HepG2 (cell line): ENCODE results near the gene TAMM41. TPM values are rescaled to one million over a fixed set of nuclear protein-coding genes. Genes with fewer than 3 reads are reported as not detected.

Source experiments
- KAT2B ChIP-seq: fragments of 150-350 bp; IDR thresholded peaks from 2 replicates; pipeline ENCODE4 v1.6.1; 2014; ENCODE audit warnings: low read depth, low read length, borderline replicate concordance
- KMT2B ChIP-seq: IDR thresholded peaks from 2 replicates; pipeline ENCODE4 v1.6.1; 2016; ENCODE audit warnings: missing genetic modification reagents, missing compliant biosample characterization
- LBX2 ChIP-seq: sonication (generic); formaldehyde crosslinking; IDR thresholded peaks from 2 replicates; pipeline ENCODE4 v1.5.0; 2020; ENCODE audit warnings: missing genetic modification reagents, mild to moderate bottlenecking, borderline replicate concordance
- MAF1 ChIP-seq: sonication (generic); formaldehyde crosslinking; IDR thresholded peaks from 2 replicates; pipeline ENCODE4 v1.5.0; 2020; ENCODE audit warnings: missing genetic modification reagents, borderline replicate concordance
- MEIS2 ChIP-seq: sonication (generic); formaldehyde crosslinking; IDR thresholded peaks from 2 replicates; pipeline ENCODE4 v1.9.0; 2021; ENCODE audit warnings: mild to moderate bottlenecking, missing genetic modification reagents
- MZF1 ChIP-seq: sonication (generic); formaldehyde crosslinking; IDR thresholded peaks from 2 replicates; pipeline ENCODE4 v1.8.1; 2023; ENCODE audit warnings: mild to moderate bottlenecking, missing genetic modification reagents, borderline replicate concordance
- NCOA5 ChIP-seq: sonication (generic); formaldehyde crosslinking; IDR thresholded peaks from 2 replicates; pipeline ENCODE4 v1.4.0; 2020; ENCODE audit warnings: missing genetic modification reagents
- PCBP1 ChIP-seq: fragments of 200-400 bp; formaldehyde crosslinking; IDR thresholded peaks from 2 replicates; pipeline ENCODE4 v1.6.1; 2017; ENCODE audit warnings: mild to moderate bottlenecking, low read depth, low read length, borderline replicate concordance
- RARG ChIP-seq: sonication (generic); formaldehyde crosslinking; IDR thresholded peaks from 2 replicates; pipeline ENCODE4 v1.4.0; 2020; ENCODE audit warnings: low read depth, mild to moderate bottlenecking, missing genetic modification reagents
- RFX1 ChIP-seq: fragments of 450-650 bp; IDR thresholded peaks from 2 replicates; pipeline ENCODE4 v1.6.1; 2017
- SCMH1 ChIP-seq: sonication (generic); formaldehyde crosslinking; IDR thresholded peaks from 2 replicates; pipeline ENCODE4 v1.9.0; 2021; ENCODE audit warnings: missing genetic modification reagents, mild to moderate bottlenecking, borderline replicate concordance
- SIN3A ChIP-seq: IDR thresholded peaks from 2 replicates; pipeline ENCODE4 v1.6.1; 2011; ENCODE audit warnings: low read depth, mild to moderate bottlenecking, control low read depth, low read length, borderline replicate concordance
- SMAD1 ChIP-seq: sonication (generic); formaldehyde crosslinking; IDR thresholded peaks from 2 replicates; pipeline ENCODE4 v1.4.0; 2020; ENCODE audit warnings: missing genetic modification reagents, low read depth, mild to moderate bottlenecking, borderline replicate concordance
- SUZ12 ChIP-seq: fragments of 150-350 bp; IDR thresholded peaks from 2 replicates; pipeline ENCODE4 v1.6.1; 2014; ENCODE audit warnings: low read depth, low read length
- U2AF2 ChIP-seq: fragments of 200-400 bp; formaldehyde crosslinking; IDR thresholded peaks from 2 replicates; pipeline ENCODE4 v1.6.1; 2017; ENCODE audit warnings: low read depth, mild to moderate bottlenecking, low read length
- YEATS2 ChIP-seq: sonication (generic); formaldehyde crosslinking; IDR thresholded peaks from 2 replicates; pipeline ENCODE4 v1.4.0; 2020; ENCODE audit warnings: missing genetic modification reagents, borderline replicate concordance
- ZBTB21 ChIP-seq: sonication (generic); formaldehyde crosslinking; IDR thresholded peaks from 2 replicates; pipeline ENCODE4 v1.4.0; 2020; ENCODE audit warnings: missing genetic modification reagents
- ZNF230 ChIP-seq: sonication (generic); formaldehyde crosslinking; IDR thresholded peaks from 2 replicates; pipeline ENCODE4 v1.4.0; 2020; ENCODE audit warnings: mild to moderate bottlenecking, missing genetic modification reagents
- ZNF615 ChIP-seq: sonication (generic); formaldehyde crosslinking; IDR thresholded peaks from 2 replicates; pipeline ENCODE4 v1.5.0; 2020; ENCODE audit warnings: mild to moderate bottlenecking, missing genetic modification reagents, borderline replicate concordance
- ZZZ3 ChIP-seq: sonication (generic); formaldehyde crosslinking; IDR thresholded peaks from 2 replicates; pipeline ENCODE4 v1.4.0; 2020; ENCODE audit warnings: missing genetic modification reagents, mild to moderate bottlenecking, borderline replicate concordance
- polyA plus RNA-seq, 8 experiments: library from polyadenylated mRNA; depleted of rRNA in 3 of 8; stranded (reverse) in 7 of 8; unstranded in 1 of 8; fragments of >200 nt; fragmentation: Illumina TruSeq in 4 of 8; extraction: Trizol in 4 of 8; gene quantifications; 2 replicates each; pipeline versions ENCODE4 v1.2.1 to v1.2.3, GENCODE V29; 2011 to 2016; ENCODE audit warnings: low read depth in 4 of 8, missing spikeins in 1 of 8, mixed read lengths in 1 of 8; ENCODE audit not compliant: insufficient read depth in 1 of 8
- total RNA-seq, 5 experiments: library from RNA; depleted of rRNA; stranded (reverse); fragments of >200 nt; fragmentation: Illumina TruSeq; extraction: Trizol; gene quantifications; 2 replicates each; pipeline ENCODE4 v1.2.3, GENCODE V29; 2016; ENCODE audit warnings: low read depth in 1 of 5
- TF ChIP-seq, protein P1 (sequence below), 2 experiments: sonication (generic) in 1 of 2; formaldehyde crosslinking in 1 of 2; IDR thresholded peaks; 2 replicates each; pipeline versions ENCODE4 v1.5.1 to v1.6.1; 2011 to 2020; ENCODE audit warnings: borderline replicate concordance in 1 of 2, low read depth in 1 of 2, low read length in 1 of 2, mild to moderate bottlenecking in 1 of 2, missing genetic modification reagents in 1 of 2, moderate library complexity in 1 of 2
- TF ChIP-seq, protein P2 (sequence below): sonication (generic); formaldehyde crosslinking; IDR thresholded peaks from 2 replicates; pipeline ENCODE4 v1.5.1; 2020; ENCODE audit warnings: mild to moderate bottlenecking, missing genetic modification reagents, moderate library complexity

Gene TAMM41
- total and polyA plus RNA-seq, 2 of the 13 experiments (the other 11 are each of a cell fraction or from before 2014, with no cell fraction given): 9.9 to 12.2 TPM

DNA sequence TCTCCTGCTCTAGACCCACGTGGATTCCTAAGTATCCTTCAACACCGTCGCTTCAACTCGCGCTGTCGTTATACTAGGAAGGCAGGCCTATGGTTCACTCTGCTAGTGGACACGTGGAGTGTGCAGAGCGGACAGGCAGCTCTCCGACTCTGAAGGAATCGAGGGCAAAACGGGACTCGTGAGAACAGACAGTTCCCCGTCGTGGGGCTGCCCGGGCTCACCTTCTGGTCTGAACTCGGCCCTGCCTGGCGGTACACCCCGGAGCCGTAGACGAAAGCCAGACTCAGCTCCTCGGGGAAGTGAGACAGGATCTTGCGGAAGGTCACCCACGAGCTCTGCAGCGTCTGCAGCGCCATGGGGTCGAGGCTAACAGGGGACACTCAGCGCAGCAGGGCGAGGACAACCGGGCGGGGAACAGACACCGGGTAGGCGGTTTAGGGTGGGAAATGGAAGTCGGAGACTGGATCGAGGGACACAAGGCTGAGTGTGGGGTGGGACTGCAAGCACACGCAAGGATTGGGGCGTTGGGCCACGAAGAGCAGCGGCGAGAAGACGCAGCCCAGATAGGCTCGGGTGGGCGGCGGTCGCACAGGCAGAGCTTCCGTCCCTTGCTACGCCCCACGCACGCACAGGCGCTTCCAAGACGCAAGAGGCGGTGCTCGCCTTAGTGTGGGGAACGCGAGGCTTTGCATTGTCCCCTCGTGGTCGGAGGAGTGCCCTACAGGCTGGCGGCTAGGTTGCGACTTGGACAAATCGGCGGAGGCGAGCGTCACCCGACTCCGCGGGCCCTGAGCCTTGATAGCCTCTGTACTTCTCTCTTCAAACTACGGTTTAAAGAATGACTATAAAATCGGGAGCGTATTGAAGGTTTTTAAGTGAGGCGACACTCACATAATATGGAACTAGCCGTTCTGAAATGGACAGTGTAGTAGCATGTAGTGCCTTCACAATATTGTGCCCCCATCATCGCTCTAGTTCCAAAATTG is at the start of gene TAMM41 (continued):
- TF ChIP-seq KAT2B (no peak), ZNF230 (CRISPR knock-in tag) (peak; percentile 89), NCOA5 (CRISPR knock-in tag) (no peak), ZBTB21 (CRISPR knock-in tag) (no peak), SCMH1 (CRISPR knock-in tag) (no peak), MAF1 (no peak), YEATS2 (CRISPR knock-in tag) (peak; percentile 99), KMT2B (peak; percentile 94), U2AF2 (no peak), SIN3A (peak; percentile 84; the same call in 1 of the 2 replicates), MZF1 (CRISPR knock-in tag) (peak; percentile 86; the same call in 1 of the 2 replicates), SMAD1 (CRISPR knock-in tag) (peak; percentile 91; the same call in 1 of the 2 replicates), LBX2 (CRISPR knock-in tag) (peak; percentile 85; the same call in 1 of the 2 replicates), SUZ12 (no peak), ZNF615 (no peak), PCBP1 (peak; percentile 70; the same call in 1 of the 2 replicates), RFX1 (no peak), RARG (no peak), ZZZ3 (CRISPR knock-in tag) (peak; percentile 92), MEIS2 (CRISPR knock-in tag) (peak; percentile 66; the same call in 1 of the 2 replicates)
- TF ChIP-seq, protein P1, sequence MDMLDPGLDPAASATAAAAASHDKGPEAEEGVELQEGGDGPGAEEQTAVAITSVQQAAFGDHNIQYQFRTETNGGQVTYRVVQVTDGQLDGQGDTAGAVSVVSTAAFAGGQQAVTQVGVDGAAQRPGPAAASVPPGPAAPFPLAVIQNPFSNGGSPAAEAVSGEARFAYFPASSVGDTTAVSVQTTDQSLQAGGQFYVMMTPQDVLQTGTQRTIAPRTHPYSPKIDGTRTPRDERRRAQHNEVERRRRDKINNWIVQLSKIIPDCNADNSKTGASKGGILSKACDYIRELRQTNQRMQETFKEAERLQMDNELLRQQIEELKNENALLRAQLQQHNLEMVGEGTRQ (IDR thresholded peaks at IDR 0.05; ENCODE audit: low read depth, low read length): no peak
- TF ChIP-seq, protein P1 (CRISPR knock-in tag; IDR thresholded peaks at IDR 0.05; ENCODE audit: borderline replicate concordance): no peak
- TF ChIP-seq, protein P2, sequence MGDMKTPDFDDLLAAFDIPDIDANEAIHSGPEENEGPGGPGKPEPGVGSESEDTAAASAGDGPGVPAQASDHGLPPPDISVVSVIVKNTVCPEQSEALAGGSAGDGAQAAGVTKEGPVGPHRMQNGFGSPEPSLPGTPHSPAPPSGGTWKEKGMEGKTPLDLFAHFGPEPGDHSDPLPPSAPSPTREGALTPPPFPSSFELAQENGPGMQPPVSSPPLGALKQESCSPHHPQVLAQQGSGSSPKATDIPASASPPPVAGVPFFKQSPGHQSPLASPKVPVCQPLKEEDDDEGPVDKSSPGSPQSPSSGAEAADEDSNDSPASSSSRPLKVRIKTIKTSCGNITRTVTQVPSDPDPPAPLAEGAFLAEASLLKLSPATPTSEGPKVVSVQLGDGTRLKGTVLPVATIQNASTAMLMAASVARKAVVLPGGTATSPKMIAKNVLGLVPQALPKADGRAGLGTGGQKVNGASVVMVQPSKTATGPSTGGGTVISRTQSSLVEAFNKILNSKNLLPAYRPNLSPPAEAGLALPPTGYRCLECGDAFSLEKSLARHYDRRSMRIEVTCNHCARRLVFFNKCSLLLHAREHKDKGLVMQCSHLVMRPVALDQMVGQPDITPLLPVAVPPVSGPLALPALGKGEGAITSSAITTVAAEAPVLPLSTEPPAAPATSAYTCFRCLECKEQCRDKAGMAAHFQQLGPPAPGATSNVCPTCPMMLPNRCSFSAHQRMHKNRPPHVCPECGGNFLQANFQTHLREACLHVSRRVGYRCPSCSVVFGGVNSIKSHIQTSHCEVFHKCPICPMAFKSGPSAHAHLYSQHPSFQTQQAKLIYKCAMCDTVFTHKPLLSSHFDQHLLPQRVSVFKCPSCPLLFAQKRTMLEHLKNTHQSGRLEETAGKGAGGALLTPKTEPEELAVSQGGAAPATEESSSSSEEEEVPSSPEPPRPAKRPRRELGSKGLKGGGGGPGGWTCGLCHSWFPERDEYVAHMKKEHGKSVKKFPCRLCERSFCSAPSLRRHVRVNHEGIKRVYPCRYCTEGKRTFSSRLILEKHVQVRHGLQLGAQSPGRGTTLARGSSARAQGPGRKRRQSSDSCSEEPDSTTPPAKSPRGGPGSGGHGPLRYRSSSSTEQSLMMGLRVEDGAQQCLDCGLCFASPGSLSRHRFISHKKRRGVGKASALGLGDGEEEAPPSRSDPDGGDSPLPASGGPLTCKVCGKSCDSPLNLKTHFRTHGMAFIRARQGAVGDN (CRISPR knock-in tag): peak; percentile 91
